ENCODE measurements around the gene ZNF784. TPM values are rescaled to one million over a fixed set of nuclear protein-coding genes. Genes with fewer than 3 reads are reported as not detected.

Gene ZNF784
- total and polyA plus RNA-seq, 2 of the 13 experiments (the other 11 are each of a cell fraction or from before 2014, with no cell fraction given): 4.1 to 4.2 TPM

- no peak for TF ChIP-seq KIAA2018 (CRISPR knock-in tag; IDR thresholded peaks at IDR 0.05; ENCODE audit: borderline replicate concordance)
- TF ChIP-seq MAZ (IDR thresholded peaks at IDR 0.05; ENCODE audit: borderline replicate concordance, low read depth, low read length): peak; percentile 7; the same call in 1 of the 2 replicates
- TF ChIP-seq MAZ (CRISPR knock-in tag; IDR thresholded peaks at IDR 0.05; ENCODE audit: low read depth): peak; percentile 33; the same call in 1 of the 2 replicates
- peak in 1 of 2 experiments; percentile 17; a peak in 1 of 4 replicates for TF ChIP-seq HMGXB4 (CRISPR knock-in tag; IDR thresholded peaks at IDR 0.05; ENCODE audit: borderline replicate concordance in 1 of 2, low read depth in 1 of 2)
- peak; percentile 42; the same call in 1 of the 2 replicates for TF ChIP-seq HCFC1 (IDR thresholded peaks at IDR 0.05; ENCODE audit: low read depth, low read length)
- TF ChIP-seq NFYC (CRISPR knock-in tag; IDR thresholded peaks at IDR 0.05): no peak
- no peak for TF ChIP-seq GMEB2 (CRISPR knock-in tag; IDR thresholded peaks at IDR 0.05; ENCODE audit: low read depth)
- no peak for TF ChIP-seq NPAS2 (CRISPR knock-in tag; IDR thresholded peaks at IDR 0.05; ENCODE audit: borderline replicate concordance)
- no peak for TF ChIP-seq GLI4 (CRISPR knock-in tag; IDR thresholded peaks at IDR 0.05; ENCODE audit: borderline replicate concordance)
- TF ChIP-seq ZNF569 (CRISPR knock-in tag; IDR thresholded peaks at IDR 0.05; ENCODE audit: borderline replicate concordance): no peak
- TF ChIP-seq ETS1 (CRISPR knock-in tag; IDR thresholded peaks at IDR 0.05): no peak
- TF ChIP-seq SPEN (CRISPR knock-in tag; IDR thresholded peaks at IDR 0.05; ENCODE audit: low read depth): peak; percentile 17; the same call in 1 of the 2 replicates
- no peak for TF ChIP-seq SIN3B (IDR thresholded peaks at IDR 0.05; ENCODE audit: low read length)
- no peak for TF ChIP-seq ZBTB8A (CRISPR knock-in tag; IDR thresholded peaks at IDR 0.05; ENCODE audit: borderline replicate concordance, low read depth)
- TF ChIP-seq GABPA (IDR thresholded peaks at IDR 0.05; ENCODE audit: low read depth, low read length): peak; percentile 87
- peak; percentile 87 for TF ChIP-seq GABPA (CRISPR knock-in tag; IDR thresholded peaks at IDR 0.05; ENCODE audit: low read depth)
- no peak for TF ChIP-seq DDIT3 (CRISPR knock-in tag; IDR thresholded peaks at IDR 0.05)
Measured at GRCh38 chr19:55605207-55605636, 19.1 kb downstream of the ZNF784 start (continued).

Data from HepG2 (cell line).